Cardiac septum (tissue), 1 donor: ENCODE data around the gene CFL1. TPM values are rescaled to one million over a fixed set of nuclear protein-coding genes. Genes with fewer than 3 reads are reported as not detected.
"Not testable (repeated sequence)": the region's sequence is repeated elsewhere in the genome, so short reads cannot be mapped to it uniquely, and the experiment has no call there.

Source experiments
- DNase-seq: peaks from one replicate; pipeline ENCODE4 v3.0.0-alpha.2; 2020; ENCODE audit warnings: low spot score
- intact Hi-C: fragments of 100-400 bp; cut with DNase I; formaldehyde crosslinking; loops from one replicate; pipeline ENCODE4 v1.14.0; 2022
- long read RNA-seq: library from polyadenylated mRNA; unstranded; transcript quantifications from one replicate; pipeline ENCODE4 v2.0.0, GENCODE V29; 2021
- total RNA-seq: library from RNA; stranded (reverse); fragmentation: NEBNext Ultra II Directional; extraction: Animal tissue kit (Norgen Biotek cat#: 25700); gene quantifications from one replicate; pipeline ENCODE4 v1.2.1, GENCODE V29; 2021
- donor health status: DM: no; HTN: no; CAD: no.

Gene CFL1
- 434 TPM for total RNA-seq
- long read RNA-seq, transcript CFL1-201 (4 exons, 1,234 nt) = major isoform, 391 of 455 reads
- long read RNA-seq, transcript CFL1-209 (3 exons, 647 nt) = minor isoform, 16 of 455 reads
- long read RNA-seq, partial matches to known transcripts = 2 of 455 reads
- long read RNA-seq, other reads (novel, unspliced or antisense) = 44 of 455 reads

GRCh38 chr11:65857853-65858680 is at the start of gene CFL1:
Gene CFL1 (minus strand): TSS chr11:65858180. CDS start chr11:65858099, 81 bp downstream.
- intact Hi-C loops = loop anchor here (5.0 kb wide), 1 partner anchor 144 kb away; the partner anchor contains the start of genes BANF1 and EIF1AD
- DNase-seq = peak; percentile 99

GRCh38 chr11:65906602-65907001 is 48.6 kb upstream of the CFL1 start:
- intact Hi-C loops = no loop called here
- DNase-seq = no peak

GRCh38 chr11:65903715-65904114 is 45.7 kb upstream of the CFL1 start:
- intact Hi-C loops = no loop called here
- DNase-seq = no peak

- DNase-seq = peak; percentile 72
- intact Hi-C loops = no loop called here
Observed at GRCh38 chr11:65903068-65903481, 45.1 kb upstream of the CFL1 start.

- intact Hi-C loops = no loop called here
- DNase-seq = no peak
Observed at GRCh38 chr11:65900899-65901180, 42.9 kb upstream of the CFL1 start.

GRCh38 chr11:65900125-65900898 is 42.3 kb upstream of the CFL1 start, which contains the start of gene FOSL1:
Gene FOSL1 (minus strand): TSS chr11:65900388. CDS start chr11:65900339, 49 bp downstream.
- intact Hi-C loops = no loop called here
- DNase-seq = peak; percentile 94

GRCh38 chr11:65899356-65900124 is 41.6 kb upstream of the CFL1 start:
- DNase-seq = peak; percentile 89
- intact Hi-C loops = no loop called here

GRCh38 chr11:65898656-65899355 is 40.8 kb upstream of the CFL1 start:
- no peak for DNase-seq
- intact Hi-C loops = no loop called here

GRCh38 chr11:65897020-65897471 is 39.1 kb upstream of the CFL1 start:
- no peak for DNase-seq
- intact Hi-C loops = no loop called here

- intact Hi-C loops = no loop called here
- DNase-seq = no peak
Observed at GRCh38 chr11:65896034-65896999, 38.3 kb upstream of the CFL1 start.

- intact Hi-C loops = no loop called here
- DNase-seq = no peak
Observed at GRCh38 chr11:65895482-65895981, 37.6 kb upstream of the CFL1 start.

- peak; percentile 92 for DNase-seq
- intact Hi-C loops = no loop called here
Observed at GRCh38 chr11:65894034-65894591, 36.1 kb upstream of the CFL1 start.

GRCh38 chr11:65892661-65893317 is 34.8 kb upstream of the CFL1 start:
- no peak for DNase-seq
- intact Hi-C loops = no loop called here

- DNase-seq, intact Hi-C loops: not testable (repeated sequence)
Observed at GRCh38 chr11:65892137-65892540, 34.2 kb upstream of the CFL1 start.

- DNase-seq = peak; percentile 87
- intact Hi-C loops = no loop called here
Observed at GRCh38 chr11:65891219-65892136, 33.5 kb upstream of the CFL1 start.
